A673 (cell line): ENCODE results near the gene CELF1.

Experiments
- EZH2 ChIP-seq: fragments of 200-600 bp; sonication (generic); IDR thresholded peaks from 2 replicates; pipeline ENCODE4 v1.6.1; 2017; ENCODE audit warnings: borderline replicate concordance, low read depth, mild to moderate bottlenecking, mixed read lengths, antibody characterized with exemption, low read length; ENCODE audit not compliant: poor library complexity, severe bottlenecking
- TF ChIP-seq, protein P1 (sequence below): fragments of 300-800, 200-600 bp; sonication (generic); conservative IDR thresholded peaks from 2 replicates; pipeline ENCODE4 v1.5.1; 2017; ENCODE audit warnings: low read depth, mild to moderate bottlenecking, antibody characterized with exemption, low read length, moderate library complexity, mixed read lengths

DNA sequence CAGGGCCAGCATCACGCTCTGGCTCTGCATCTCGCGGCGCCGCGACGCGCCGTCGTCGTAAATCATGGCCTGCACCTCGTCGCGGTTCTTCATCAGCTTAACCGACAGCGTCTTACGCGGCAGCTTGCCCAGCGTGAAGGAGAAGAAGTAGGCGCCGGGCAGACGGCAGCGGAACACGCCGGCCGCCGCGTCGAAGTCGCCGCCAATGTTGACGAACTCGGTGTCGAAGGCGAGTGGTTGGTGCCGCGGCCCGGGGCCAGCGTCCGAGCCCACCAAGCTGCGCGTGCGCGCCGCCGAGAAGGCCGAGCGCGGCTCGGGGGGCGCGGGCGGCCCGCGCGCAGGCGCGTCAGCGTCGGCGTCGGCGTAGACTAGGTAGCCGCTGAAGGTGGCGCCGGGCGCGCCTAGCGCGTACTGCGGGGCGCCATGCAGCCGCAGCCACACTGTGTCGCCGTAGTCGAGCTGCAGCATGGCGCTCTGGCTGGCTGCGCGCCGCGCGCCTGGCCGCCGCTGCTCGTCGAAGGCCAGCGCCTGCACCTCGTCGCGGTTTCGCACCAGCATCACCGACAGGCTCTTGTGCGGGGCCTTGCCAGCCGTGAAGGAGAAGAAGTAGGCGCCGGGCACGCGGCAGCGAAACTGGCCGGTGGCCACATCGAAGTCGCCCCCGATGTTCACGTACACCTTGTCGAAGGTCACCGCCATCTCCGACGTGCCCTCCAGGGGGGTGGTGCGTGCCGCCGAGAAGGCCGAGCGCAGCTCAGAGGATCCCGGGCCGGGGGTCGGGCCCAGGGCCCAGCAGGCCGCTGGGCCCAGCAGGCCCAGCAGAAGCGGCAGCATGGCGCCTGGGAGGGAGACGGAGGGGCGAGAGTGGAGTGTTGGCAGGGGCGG is 37.3 kb upstream of the CELF1 start:
- TF ChIP-seq, protein P1, sequence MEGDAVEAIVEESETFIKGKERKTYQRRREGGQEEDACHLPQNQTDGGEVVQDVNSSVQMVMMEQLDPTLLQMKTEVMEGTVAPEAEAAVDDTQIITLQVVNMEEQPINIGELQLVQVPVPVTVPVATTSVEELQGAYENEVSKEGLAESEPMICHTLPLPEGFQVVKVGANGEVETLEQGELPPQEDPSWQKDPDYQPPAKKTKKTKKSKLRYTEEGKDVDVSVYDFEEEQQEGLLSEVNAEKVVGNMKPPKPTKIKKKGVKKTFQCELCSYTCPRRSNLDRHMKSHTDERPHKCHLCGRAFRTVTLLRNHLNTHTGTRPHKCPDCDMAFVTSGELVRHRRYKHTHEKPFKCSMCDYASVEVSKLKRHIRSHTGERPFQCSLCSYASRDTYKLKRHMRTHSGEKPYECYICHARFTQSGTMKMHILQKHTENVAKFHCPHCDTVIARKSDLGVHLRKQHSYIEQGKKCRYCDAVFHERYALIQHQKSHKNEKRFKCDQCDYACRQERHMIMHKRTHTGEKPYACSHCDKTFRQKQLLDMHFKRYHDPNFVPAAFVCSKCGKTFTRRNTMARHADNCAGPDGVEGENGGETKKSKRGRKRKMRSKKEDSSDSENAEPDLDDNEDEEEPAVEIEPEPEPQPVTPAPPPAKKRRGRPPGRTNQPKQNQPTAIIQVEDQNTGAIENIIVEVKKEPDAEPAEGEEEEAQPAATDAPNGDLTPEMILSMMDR = no peak
- no peak for TF ChIP-seq EZH2
